Astrocyte (in vitro differentiated cells and primary cell): Measurements from ENCODE around the gene OR56A5.
"Not testable (repeated sequence)": the region's sequence is repeated elsewhere in the genome, so short reads cannot be mapped to it uniquely, and the experiment has no call there.

ENCODE experiments used
- CTCF ChIP-seq: IDR thresholded peaks from 2 replicates; pipeline ENCODE4 v1.5.1; 2011; ENCODE audit warnings: low read depth, mild to moderate bottlenecking, inconsistent platforms, low read length, moderate library complexity; ENCODE audit not compliant: insufficient read depth
- EZH2 ChIP-seq: IDR thresholded peaks from 2 replicates; pipeline ENCODE4 v1.6.1; 2012; ENCODE audit warnings: mild to moderate bottlenecking, low read length, inconsistent platforms; ENCODE audit not compliant: insufficient read depth

- not testable (repeated sequence) for TF ChIP-seq CTCF, EZH2
Measured at GRCh38 chr11:5960704-5961320, 7.5 kb downstream of the OR56A5 start.
